ENCODE data around the gene ADCY9. TPM values are rescaled to one million over a fixed set of nuclear protein-coding genes. Genes with fewer than 3 reads are reported as not detected.

ADCY9 gene
- total and polyA plus RNA-seq, 4 donors = 12.7 to 37.6 (median 17.6) TPM

DNA sequence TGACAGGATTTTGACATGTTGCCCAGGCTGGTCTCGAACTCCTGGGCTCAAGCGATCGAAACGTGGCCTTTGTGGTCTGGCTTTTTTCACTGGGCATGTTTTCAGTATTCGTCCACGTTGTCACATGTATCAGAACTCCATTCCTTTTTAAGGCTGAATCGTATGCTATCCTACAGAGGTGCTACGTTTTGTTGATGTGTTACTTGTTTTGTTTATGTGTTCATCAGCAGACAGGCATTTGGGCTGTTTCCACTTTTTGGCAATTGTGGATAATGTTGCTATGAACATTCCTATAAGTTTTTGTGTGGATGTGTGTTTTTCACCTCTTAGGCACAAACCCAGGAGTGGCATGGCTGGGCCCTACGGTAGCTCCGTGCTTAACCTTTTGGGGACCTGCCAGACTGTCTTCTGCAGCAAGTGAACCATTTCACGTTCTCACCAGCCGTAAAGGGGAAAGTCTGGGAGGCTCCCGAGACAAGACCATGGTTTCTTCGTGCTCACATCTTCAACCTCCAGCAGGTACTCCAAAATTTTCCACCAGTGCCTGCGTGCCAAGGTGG lies 26.9 kb downstream of the ADCY9 start:
- DNase-seq = no peak
- WGBS, 2 donors = 78 to 88% methylated on average over 15 of the region's 15 CpGs

DNA sequence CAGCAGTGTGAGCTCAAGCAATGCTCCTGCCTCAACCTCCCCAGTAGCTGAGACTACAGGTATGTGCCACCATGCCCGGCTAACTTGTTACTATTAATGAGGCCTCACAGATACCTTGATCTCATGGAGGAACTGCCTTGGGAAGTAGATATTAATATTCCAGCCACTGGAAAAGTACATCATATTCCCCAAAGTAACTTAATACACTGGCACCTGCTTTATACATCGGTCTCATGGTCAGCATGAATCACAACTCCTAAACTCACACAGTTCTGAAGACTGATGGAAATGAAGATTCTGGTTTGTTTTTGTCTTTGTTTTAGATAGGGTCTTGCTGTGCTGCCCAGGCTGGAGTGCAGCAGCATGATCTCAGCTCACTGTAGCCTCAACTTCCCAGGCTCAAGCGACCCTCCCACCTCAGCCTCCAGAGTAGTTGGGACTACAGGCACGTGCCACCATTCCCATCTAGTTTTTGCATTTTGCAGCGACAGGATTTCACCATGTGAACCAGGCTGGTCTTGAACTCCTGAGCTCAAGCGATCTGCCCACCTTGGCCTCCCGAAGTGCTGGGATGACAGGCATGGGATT lies 28.2 kb downstream of the ADCY9 start:
- Histone ChIP-seq H3K36me3 (ENCODE audit: control insufficient read depth in 4 of 4, insufficient read depth in 4 of 4, low read length in 4 of 4) (no peaks in the 10 kb centered on the region), H3K9me3 (ENCODE audit: control insufficient read depth in 4 of 4, insufficient read depth in 3 of 4, low read length in 3 of 4) (no peaks in the 10 kb centered on the region), H3K9ac (ENCODE audit: insufficient read depth in 1 of 2, low read length in 2 of 2) (no peak overlapping the region), H3K4me3 (no peak overlapping the region), H3K27me3 (ENCODE audit: control insufficient read depth in 3 of 3, insufficient read depth in 3 of 3, low read length in 2 of 3) (no peaks in the 10 kb centered on the region), H3K27ac (ENCODE audit: low read depth in 1 of 2, low read length in 1 of 2) (peak overlapping the region in 1 of 2 donors; percentile 68), H3K4me1 (ENCODE audit: control insufficient read depth in 5 of 5, insufficient read depth in 5 of 5, low read length in 5 of 5) (peaks cover 10 to 22% (median 13%) of the 10 kb centered on the region in 5 donors)
- 94 to 96% methylated on average over 7 of the region's 7 CpGs for WGBS, 2 donors
- DNase-seq = no peak
- TF ChIP-seq, protein P1, sequence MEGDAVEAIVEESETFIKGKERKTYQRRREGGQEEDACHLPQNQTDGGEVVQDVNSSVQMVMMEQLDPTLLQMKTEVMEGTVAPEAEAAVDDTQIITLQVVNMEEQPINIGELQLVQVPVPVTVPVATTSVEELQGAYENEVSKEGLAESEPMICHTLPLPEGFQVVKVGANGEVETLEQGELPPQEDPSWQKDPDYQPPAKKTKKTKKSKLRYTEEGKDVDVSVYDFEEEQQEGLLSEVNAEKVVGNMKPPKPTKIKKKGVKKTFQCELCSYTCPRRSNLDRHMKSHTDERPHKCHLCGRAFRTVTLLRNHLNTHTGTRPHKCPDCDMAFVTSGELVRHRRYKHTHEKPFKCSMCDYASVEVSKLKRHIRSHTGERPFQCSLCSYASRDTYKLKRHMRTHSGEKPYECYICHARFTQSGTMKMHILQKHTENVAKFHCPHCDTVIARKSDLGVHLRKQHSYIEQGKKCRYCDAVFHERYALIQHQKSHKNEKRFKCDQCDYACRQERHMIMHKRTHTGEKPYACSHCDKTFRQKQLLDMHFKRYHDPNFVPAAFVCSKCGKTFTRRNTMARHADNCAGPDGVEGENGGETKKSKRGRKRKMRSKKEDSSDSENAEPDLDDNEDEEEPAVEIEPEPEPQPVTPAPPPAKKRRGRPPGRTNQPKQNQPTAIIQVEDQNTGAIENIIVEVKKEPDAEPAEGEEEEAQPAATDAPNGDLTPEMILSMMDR (IDR thresholded peaks at IDR 0.05; ENCODE audit: control extremely low read depth, extremely low read depth) = no peak
- no peak for ATAC-seq (ENCODE audit: insufficient read depth, low FRiP score)

More for the DNA sequence above, 26.9 kb downstream of the ADCY9 start:
- ATAC-seq (ENCODE audit: insufficient read depth, low FRiP score) = no peak
- Histone ChIP-seq H3K27ac (ENCODE audit: low read depth in 1 of 2, low read length in 1 of 2) (peak overlapping the region; percentile 68 to 83), H3K9me3 (ENCODE audit: control insufficient read depth in 4 of 4, insufficient read depth in 3 of 4, low read length in 3 of 4) (no peaks in the 10 kb centered on the region), H3K9ac (ENCODE audit: insufficient read depth in 1 of 2, low read length in 2 of 2) (no peak overlapping the region), H3K27me3 (ENCODE audit: control insufficient read depth in 3 of 3, insufficient read depth in 3 of 3, low read length in 2 of 3) (no peaks in the 10 kb centered on the region), H3K36me3 (ENCODE audit: control insufficient read depth in 4 of 4, insufficient read depth in 4 of 4, low read length in 4 of 4) (no peaks in the 10 kb centered on the region), H3K4me3 (no peak overlapping the region), H3K4me1 (ENCODE audit: control insufficient read depth in 5 of 5, insufficient read depth in 5 of 5, low read length in 5 of 5) (peaks cover 11 to 22% (median 13%) of the 10 kb centered on the region in 5 donors)
- TF ChIP-seq, protein P1 (IDR thresholded peaks at IDR 0.05; ENCODE audit: control extremely low read depth, extremely low read depth) = no peak

DNA sequence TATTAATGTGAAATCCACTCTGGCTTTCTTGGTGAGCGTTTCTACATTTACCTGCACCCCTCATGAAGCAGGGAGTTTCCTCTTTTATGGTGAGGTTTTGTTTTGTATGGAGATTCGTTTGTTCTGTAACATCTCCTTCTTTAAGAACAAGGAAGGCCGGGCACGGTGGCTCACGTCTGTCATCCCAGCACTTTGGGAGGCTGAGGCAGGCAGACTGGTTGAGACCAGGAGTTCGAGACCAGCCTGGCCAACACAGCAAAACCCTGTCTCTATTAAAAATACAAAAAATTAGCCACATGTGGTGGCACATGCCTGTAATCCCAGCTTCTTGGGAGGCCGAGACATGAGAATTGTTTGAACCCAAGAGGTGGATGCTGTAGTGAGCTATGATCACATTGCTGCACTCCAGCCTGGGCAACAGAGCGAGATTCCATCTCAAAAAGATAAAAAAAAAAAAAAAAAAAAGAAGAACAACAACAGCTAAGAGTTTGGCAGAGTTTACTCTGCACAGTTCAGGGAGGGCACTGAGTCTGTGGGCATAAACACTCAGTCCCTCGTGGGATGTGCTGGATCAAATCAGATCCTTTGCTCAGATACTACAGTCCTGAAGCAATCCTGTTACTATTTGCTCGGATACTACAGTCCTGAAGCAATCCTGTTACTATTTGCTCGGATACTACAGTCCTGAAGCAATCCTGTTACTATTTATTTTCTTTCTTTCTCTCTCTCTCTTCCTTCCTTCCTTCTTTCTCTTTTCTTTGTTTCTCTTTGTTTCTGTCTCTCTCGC lies 28.9 kb downstream of the ADCY9 start:
- H3K27ac ChIP-seq (ENCODE audit: low read depth in 1 of 2, low read length in 1 of 2) = peak overlapping the region in 1 of 2 donors; percentile 6
- ATAC-seq (ENCODE audit: insufficient read depth, low FRiP score) (no peak), DNase-seq (no peak)
- WGBS, 2 donors = 56 to 63% methylated on average over 12 of the region's 12 CpGs
- no peaks in the 10 kb centered on the region for H3K27me3 ChIP-seq (ENCODE audit: control insufficient read depth in 3 of 3, insufficient read depth in 3 of 3, low read length in 2 of 3)
- H3K4me1 ChIP-seq (ENCODE audit: control insufficient read depth in 5 of 5, insufficient read depth in 5 of 5, low read length in 5 of 5) = peaks cover 8 to 25% (median 13%) of the 10 kb centered on the region in 5 donors
- TF ChIP-seq, protein P1 (IDR thresholded peaks at IDR 0.05; ENCODE audit: control extremely low read depth, extremely low read depth) = no peak
- no peaks in the 10 kb centered on the region for H3K9me3 ChIP-seq (ENCODE audit: control insufficient read depth in 4 of 4, insufficient read depth in 3 of 4, low read length in 3 of 4)
- H3K36me3 ChIP-seq (ENCODE audit: control insufficient read depth in 4 of 4, insufficient read depth in 4 of 4, low read length in 4 of 4) = no peaks in the 10 kb centered on the region
- H3K9ac ChIP-seq (ENCODE audit: insufficient read depth in 1 of 2, low read length in 2 of 2) = no peak overlapping the region
- no peak overlapping the region for H3K4me3 ChIP-seq
